GM23338 (cell line): Measurements from ENCODE around the gene EPHB2. TPM values are rescaled to one million over a fixed set of nuclear protein-coding genes. Genes with fewer than 3 reads are reported as not detected.

Experiments
- ATAC-seq: fragments of 200-7000 bp; cut with Tn5 transposase; 3 replicates; pipeline ENCODE4 v1.9.1; 2020
- DNase-seq: peaks from one replicate; pipeline ENCODE4 v3.0.0-alpha.2; 2015; ENCODE audit warnings: low spot score
- H2AFZ ChIP-seq: fragments of 200-600 bp; sonication (generic); 2 replicates; pipeline ENCODE4 v1.8.0; 2016; ENCODE audit warnings: antibody characterized with exemption, mild to moderate bottlenecking, moderate library complexity
- H3F3A ChIP-seq: fragments of 200-600 bp; sonication (generic); replicated peaks from 2 replicates; pipeline ENCODE4 v1.8.0; 2017; ENCODE audit warnings: antibody characterized with exemption, mixed run types, low read depth
- H3K27ac ChIP-seq: fragments of 200-600 bp; sonication (generic); 2 replicates; pipeline ENCODE4 v1.6.1; 2016; ENCODE audit warnings: low read depth
- H3K27me3 ChIP-seq: fragments of 200-600 bp; sonication (generic); 2 replicates; pipeline ENCODE4 v1.8.0; 2016; ENCODE audit warnings: mild to moderate bottlenecking, mixed run types, moderate library complexity; ENCODE audit not compliant: insufficient read depth
- H3K36me3 ChIP-seq: fragments of 200-600 bp; sonication (generic); 2 replicates; pipeline ENCODE4 v1.8.0; 2016; ENCODE audit warnings: mild to moderate bottlenecking; ENCODE audit not compliant: insufficient read depth
- H3K4me1 ChIP-seq: fragments of 200-600 bp; sonication (generic); 2 replicates; pipeline ENCODE4 v1.8.0; 2016; ENCODE audit warnings: mild to moderate bottlenecking, moderate library complexity; ENCODE audit not compliant: insufficient read depth
- H3K4me2 ChIP-seq: fragments of 200-600 bp; sonication (generic); 2 replicates; pipeline ENCODE4 v1.7.1; 2017; ENCODE audit warnings: mixed run types
- H3K4me3 ChIP-seq: fragments of 200-600 bp; sonication (generic); 2 replicates; pipeline ENCODE4 v1.6.1; 2016; ENCODE audit warnings: mixed run types
- H3K79me2 ChIP-seq: fragments of 200-600 bp; sonication (generic); replicated peaks from 2 replicates; pipeline ENCODE4 v1.8.0; 2017; ENCODE audit warnings: mild to moderate bottlenecking; ENCODE audit not compliant: insufficient read depth
- H3K9me2 ChIP-seq: fragments of 200-600 bp; sonication (generic); 2 replicates; pipeline ENCODE4 v1.8.0; 2017; ENCODE audit not compliant: insufficient read depth
- H4K20me1 ChIP-seq: fragments of 200-600 bp; sonication (generic); replicated peaks from 2 replicates; pipeline ENCODE4 v1.8.0; 2017; ENCODE audit warnings: mild to moderate bottlenecking; ENCODE audit not compliant: insufficient read depth
- H3K27ac Mint-ChIP-seq: 2 replicates; pipeline ENCODE4 v1.8.0; 2020; ENCODE audit warnings: inconsistent platforms, mild to moderate bottlenecking, moderate library complexity, mixed read lengths
- H3K27me3 Mint-ChIP-seq: 3 replicates; pipeline ENCODE4 v1.8.0; 2022; ENCODE audit warnings: low read depth, mild to moderate bottlenecking, moderate library complexity, mixed read lengths, inconsistent platforms; ENCODE audit not compliant: insufficient read depth, poor library complexity
- H3K36me3 Mint-ChIP-seq: 3 replicates; pipeline ENCODE4 v1.8.0; 2021; ENCODE audit warnings: low read depth, mild to moderate bottlenecking, inconsistent platforms, moderate library complexity, mixed read lengths
- H3K4me1 Mint-ChIP-seq: 3 replicates; pipeline ENCODE4 v1.8.0; 2020; ENCODE audit warnings: mild to moderate bottlenecking, inconsistent platforms, mixed read lengths
- H3K4me3 Mint-ChIP-seq: 3 replicates; pipeline ENCODE4 v1.8.0; 2021; ENCODE audit warnings: moderate library complexity, mild to moderate bottlenecking, inconsistent platforms, mixed read lengths
- H3K9me3 Mint-ChIP-seq: 3 replicates; pipeline ENCODE4 v1.8.0; 2020; ENCODE audit warnings: moderate library complexity, mild to moderate bottlenecking, inconsistent platforms, mixed read lengths
- CREB1 ChIP-seq: fragments of 250-450 bp; sonication (Bioruptor Pico); IDR thresholded peaks from 2 replicates; pipeline ENCODE4 v1.5.0; 2020; ENCODE audit warnings: low read depth, mild to moderate bottlenecking, moderate library complexity
- CTCF ChIP-seq, 2 experiments: fragments of 200-600 bp in 1 of 2; sonication (generic) in 1 of 2; conservative IDR thresholded peaks; 2 replicates each; pipeline versions ENCODE4 v1.5.1 to v1.6.1; 2016 to 2017; ENCODE audit warnings: antibody characterized with exemption in 2 of 2, low read depth in 2 of 2, mild to moderate bottlenecking in 2 of 2, moderate library complexity in 1 of 2
- EZH2 ChIP-seq: fragments of 200-600 bp; sonication (generic); IDR thresholded peaks from one replicate; pipeline ENCODE4 v1.8.0; 2017; ENCODE audit warnings: antibody characterized with exemption, mild to moderate bottlenecking, low read depth; ENCODE audit not compliant: unreplicated experiment
- EZH2phosphoT487 ChIP-seq: fragments of 200-600 bp; sonication (generic); IDR thresholded peaks from one replicate; pipeline ENCODE4 v1.8.1; 2018; ENCODE audit warnings: antibody characterized with exemption; ENCODE audit not compliant: unreplicated experiment
- JUNB ChIP-seq: IDR thresholded peaks from one replicate; pipeline ENCODE4 v1.6.1; 2016; ENCODE audit warnings: antibody characterized with exemption; ENCODE audit not compliant: unreplicated experiment
- NANOG ChIP-seq: IDR thresholded peaks from 2 replicates; pipeline ENCODE4 v1.6.1; 2016; ENCODE audit warnings: antibody characterized with exemption, borderline replicate concordance
- POLR2AphosphoS5 ChIP-seq: IDR thresholded peaks from 2 replicates; pipeline ENCODE4 v1.6.1; 2016; ENCODE audit warnings: antibody characterized with exemption, low read depth
- STAT1 ChIP-seq: IDR thresholded peaks from one replicate; pipeline ENCODE4 v1.6.1; 2016; ENCODE audit warnings: antibody characterized with exemption; ENCODE audit not compliant: unreplicated experiment
- ZNF331 ChIP-seq: fragments of 250-450 bp; sonication (Bioruptor Pico); IDR thresholded peaks from 2 replicates; pipeline ENCODE4 v1.5.0; 2020; ENCODE audit warnings: low read depth, mild to moderate bottlenecking, moderate library complexity
- polyA plus RNA-seq: library from polyadenylated mRNA; unstranded; fragments of >200 nt; fragmentation: Nextera tagmentation; extraction: Ambion mirVana; gene quantifications from 2 replicates; pipeline ENCODE4 v1.2.1, GENCODE V29; 2016
- total RNA-seq: library from RNA; depleted of rRNA; stranded (reverse); fragments of >200 nt; shearing (Covaris generic); gene quantifications from 2 replicates; pipeline ENCODE4 v1.2.3, GENCODE V29; 2014
- TF ChIP-seq, protein P1 (sequence below): IDR thresholded peaks from one replicate; pipeline ENCODE4 v1.6.1; 2018; ENCODE audit warnings: antibody characterized with exemption; ENCODE audit not compliant: unreplicated experiment
- TF ChIP-seq, protein P2 (sequence below): fragments of 250-450 bp; sonication (Bioruptor Pico); IDR thresholded peaks from 2 replicates; pipeline ENCODE4 v1.5.0; 2020; ENCODE audit warnings: mild to moderate bottlenecking, moderate library complexity
- TF ChIP-seq, protein P3 (sequence below): IDR thresholded peaks from 2 replicates; pipeline ENCODE4 v1.6.1; 2016; ENCODE audit warnings: antibody characterized with exemption

EPHB2 gene
- total and polyA plus RNA-seq, 2 experiments from 2014 or later, result 4.1 to 20.1 TPM

DNA sequence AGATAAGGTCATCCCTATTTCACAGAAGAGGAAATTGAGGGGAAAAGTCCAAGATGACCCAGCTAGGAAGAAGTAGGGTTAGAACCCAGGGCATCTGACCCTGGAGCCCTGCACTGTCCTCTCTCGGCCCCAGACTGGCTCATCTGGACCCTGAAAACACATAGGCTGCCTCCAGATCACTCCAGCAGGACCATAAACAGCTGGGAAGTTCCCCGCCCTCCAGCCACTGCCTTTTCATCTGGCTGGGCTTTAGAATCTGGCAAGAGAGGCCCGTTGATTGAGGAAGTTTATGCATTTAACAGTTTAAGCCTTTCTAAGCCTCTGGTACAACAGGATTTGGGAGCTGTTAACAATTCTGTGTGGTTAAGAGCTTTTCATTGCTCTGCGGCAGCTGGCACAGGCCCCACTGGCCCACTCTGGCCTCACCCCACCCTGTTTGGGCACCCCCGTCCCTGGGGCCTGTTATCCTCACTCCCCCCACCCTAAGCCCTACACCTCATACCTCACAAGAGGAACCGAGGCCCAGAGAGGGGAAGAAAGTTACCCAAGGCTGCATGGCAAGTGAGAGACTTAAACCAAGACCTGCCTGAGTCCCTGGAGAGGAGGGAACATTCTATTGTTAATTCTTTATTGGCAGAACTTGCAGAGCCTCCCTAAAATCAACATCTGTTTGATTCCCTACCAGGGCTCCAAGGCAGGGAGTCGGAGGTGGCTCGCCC, 84.2 kb downstream of the EPHB2 start:
- Histone ChIP-seq H3K4me3 (no peak overlapping the region), H3K4me1 (peaks cover 10% of the 10 kb centered on the region), H3K27me3 (no peaks in the 10 kb centered on the region), H3K79me2 (no peaks in the 10 kb centered on the region), H3K9me2 (no peaks in the 10 kb centered on the region), H3K4me2 (peak overlapping the region; percentile 43; the same call in 1 of the 2 replicates), H4K20me1 (no peaks in the 10 kb centered on the region), H3K36me3 (no peaks in the 10 kb centered on the region), H3K27ac (no peak overlapping the region), H3F3A (no peaks in the 10 kb centered on the region), H2AFZ (no peak overlapping the region)
- ATAC-seq (peak; percentile 11; the same call in 2 of the 3 replicates), DNase-seq (no peak)
- Mint-ChIP-seq H3K9me3 (no peaks in the 10 kb centered on the region; the same call in 2 of the 3 replicates), H3K27me3 (peaks cover 5% of the 10 kb centered on the region), H3K36me3 (no peaks in the 10 kb centered on the region), H3K4me1 (peaks cover 43% of the 10 kb centered on the region), H3K4me3 (no peak overlapping the region), H3K27ac (peak overlapping the region; percentile 82; the same call in 1 of the 2 replicates)
- TF ChIP-seq EZH2phosphoT487 (no peak), EZH2 (no peak), STAT1 (no peak), CREB1 (no peak), POLR2AphosphoS5 (no peak), CTCF (conservative IDR thresholded peaks at IDR 0.05; ENCODE audit: low read depth in 2 of 2) (no peak), ZNF331 (no peak), NANOG (no peak), JUNB (no peak)
- TF ChIP-seq, protein P1, sequence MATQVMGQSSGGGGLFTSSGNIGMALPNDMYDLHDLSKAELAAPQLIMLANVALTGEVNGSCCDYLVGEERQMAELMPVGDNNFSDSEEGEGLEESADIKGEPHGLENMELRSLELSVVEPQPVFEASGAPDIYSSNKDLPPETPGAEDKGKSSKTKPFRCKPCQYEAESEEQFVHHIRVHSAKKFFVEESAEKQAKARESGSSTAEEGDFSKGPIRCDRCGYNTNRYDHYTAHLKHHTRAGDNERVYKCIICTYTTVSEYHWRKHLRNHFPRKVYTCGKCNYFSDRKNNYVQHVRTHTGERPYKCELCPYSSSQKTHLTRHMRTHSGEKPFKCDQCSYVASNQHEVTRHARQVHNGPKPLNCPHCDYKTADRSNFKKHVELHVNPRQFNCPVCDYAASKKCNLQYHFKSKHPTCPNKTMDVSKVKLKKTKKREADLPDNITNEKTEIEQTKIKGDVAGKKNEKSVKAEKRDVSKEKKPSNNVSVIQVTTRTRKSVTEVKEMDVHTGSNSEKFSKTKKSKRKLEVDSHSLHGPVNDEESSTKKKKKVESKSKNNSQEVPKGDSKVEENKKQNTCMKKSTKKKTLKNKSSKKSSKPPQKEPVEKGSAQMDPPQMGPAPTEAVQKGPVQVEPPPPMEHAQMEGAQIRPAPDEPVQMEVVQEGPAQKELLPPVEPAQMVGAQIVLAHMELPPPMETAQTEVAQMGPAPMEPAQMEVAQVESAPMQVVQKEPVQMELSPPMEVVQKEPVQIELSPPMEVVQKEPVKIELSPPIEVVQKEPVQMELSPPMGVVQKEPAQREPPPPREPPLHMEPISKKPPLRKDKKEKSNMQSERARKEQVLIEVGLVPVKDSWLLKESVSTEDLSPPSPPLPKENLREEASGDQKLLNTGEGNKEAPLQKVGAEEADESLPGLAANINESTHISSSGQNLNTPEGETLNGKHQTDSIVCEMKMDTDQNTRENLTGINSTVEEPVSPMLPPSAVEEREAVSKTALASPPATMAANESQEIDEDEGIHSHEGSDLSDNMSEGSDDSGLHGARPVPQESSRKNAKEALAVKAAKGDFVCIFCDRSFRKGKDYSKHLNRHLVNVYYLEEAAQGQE, result no peak
- TF ChIP-seq, protein P2, sequence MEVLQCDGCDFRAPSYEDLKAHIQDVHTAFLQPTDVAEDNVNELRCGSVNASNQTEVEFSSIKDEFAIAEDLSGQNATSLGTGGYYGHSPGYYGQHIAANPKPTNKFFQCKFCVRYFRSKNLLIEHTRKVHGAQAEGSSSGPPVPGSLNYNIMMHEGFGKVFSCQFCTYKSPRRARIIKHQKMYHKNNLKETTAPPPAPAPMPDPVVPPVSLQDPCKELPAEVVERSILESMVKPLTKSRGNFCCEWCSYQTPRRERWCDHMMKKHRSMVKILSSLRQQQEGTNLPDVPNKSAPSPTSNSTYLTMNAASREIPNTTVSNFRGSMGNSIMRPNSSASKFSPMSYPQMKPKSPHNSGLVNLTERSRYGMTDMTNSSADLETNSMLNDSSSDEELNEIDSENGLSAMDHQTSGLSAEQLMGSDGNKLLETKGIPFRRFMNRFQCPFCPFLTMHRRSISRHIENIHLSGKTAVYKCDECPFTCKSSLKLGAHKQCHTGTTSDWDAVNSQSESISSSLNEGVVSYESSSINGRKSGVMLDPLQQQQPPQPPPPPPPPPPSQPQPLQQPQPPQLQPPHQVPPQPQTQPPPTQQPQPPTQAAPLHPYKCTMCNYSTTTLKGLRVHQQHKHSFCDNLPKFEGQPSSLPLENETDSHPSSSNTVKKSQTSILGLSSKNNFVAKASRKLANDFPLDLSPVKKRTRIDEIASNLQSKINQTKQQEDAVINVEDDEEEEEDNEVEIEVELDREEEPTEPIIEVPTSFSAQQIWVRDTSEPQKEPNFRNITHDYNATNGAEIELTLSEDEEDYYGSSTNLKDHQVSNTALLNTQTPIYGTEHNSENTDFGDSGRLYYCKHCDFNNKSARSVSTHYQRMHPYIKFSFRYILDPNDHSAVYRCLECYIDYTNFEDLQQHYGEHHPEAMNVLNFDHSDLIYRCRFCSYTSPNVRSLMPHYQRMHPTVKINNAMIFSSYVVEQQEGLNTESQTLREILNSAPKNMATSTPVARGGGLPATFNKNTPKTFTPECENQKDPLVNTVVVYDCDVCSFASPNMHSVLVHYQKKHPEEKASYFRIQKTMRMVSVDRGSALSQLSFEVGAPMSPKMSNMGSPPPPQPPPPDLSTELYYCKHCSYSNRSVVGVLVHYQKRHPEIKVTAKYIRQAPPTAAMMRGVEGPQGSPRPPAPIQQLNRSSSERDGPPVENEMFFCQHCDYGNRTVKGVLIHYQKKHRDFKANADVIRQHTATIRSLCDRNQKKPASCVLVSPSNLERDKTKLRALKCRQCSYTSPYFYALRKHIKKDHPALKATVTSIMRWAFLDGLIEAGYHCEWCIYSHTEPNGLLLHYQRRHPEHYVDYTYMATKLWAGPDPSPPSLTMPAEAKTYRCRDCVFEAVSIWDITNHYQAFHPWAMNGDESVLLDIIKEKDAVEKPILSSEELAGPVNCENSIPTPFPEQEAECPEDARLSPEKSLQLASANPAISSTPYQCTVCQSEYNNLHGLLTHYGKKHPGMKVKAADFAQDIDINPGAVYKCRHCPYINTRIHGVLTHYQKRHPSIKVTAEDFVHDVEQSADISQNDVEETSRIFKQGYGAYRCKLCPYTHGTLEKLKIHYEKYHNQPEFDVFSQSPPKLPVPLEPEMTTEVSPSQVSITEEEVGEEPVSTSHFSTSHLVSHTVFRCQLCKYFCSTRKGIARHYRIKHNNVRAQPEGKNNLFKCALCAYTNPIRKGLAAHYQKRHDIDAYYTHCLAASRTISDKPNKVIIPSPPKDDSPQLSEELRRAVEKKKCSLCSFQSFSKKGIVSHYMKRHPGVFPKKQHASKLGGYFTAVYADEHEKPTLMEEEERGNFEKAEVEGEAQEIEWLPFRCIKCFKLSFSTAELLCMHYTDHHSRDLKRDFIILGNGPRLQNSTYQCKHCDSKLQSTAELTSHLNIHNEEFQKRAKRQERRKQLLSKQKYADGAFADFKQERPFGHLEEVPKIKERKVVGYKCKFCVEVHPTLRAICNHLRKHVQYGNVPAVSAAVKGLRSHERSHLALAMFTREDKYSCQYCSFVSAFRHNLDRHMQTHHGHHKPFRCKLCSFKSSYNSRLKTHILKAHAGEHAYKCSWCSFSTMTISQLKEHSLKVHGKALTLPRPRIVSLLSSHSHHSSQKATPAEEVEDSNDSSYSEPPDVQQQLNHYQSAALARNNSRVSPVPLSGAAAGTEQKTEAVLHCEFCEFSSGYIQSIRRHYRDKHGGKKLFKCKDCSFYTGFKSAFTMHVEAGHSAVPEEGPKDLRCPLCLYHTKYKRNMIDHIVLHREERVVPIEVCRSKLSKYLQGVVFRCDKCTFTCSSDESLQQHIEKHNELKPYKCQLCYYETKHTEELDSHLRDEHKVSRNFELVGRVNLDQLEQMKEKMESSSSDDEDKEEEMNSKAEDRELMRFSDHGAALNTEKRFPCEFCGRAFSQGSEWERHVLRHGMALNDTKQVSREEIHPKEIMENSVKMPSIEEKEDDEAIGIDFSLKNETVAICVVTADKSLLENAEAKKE (CRISPR knock-in tag), result no peak
- TF ChIP-seq, protein P3, sequence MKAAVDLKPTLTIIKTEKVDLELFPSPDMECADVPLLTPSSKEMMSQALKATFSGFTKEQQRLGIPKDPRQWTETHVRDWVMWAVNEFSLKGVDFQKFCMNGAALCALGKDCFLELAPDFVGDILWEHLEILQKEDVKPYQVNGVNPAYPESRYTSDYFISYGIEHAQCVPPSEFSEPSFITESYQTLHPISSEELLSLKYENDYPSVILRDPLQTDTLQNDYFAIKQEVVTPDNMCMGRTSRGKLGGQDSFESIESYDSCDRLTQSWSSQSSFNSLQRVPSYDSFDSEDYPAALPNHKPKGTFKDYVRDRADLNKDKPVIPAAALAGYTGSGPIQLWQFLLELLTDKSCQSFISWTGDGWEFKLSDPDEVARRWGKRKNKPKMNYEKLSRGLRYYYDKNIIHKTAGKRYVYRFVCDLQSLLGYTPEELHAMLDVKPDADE, result no peak
